T47D (cell line): Measurements from ENCODE around the gene LCP2.
"Not testable (repeated sequence)": the region's sequence is repeated elsewhere in the genome, so short reads cannot be mapped to it uniquely, and the experiment has no call there.

ENCODE experiments used
- DNase-seq, 2 experiments: peaks; one replicate each; pipeline versions ENCODE4 v3.0.0 to v3.0.0-alpha.2; 2011 to 2012; ENCODE audit warnings: low read depth in 1 of 2, low spot score in 1 of 2
- JUND ChIP-seq: IDR thresholded peaks from 2 replicates; pipeline ENCODE4 v1.6.1; 2012; ENCODE audit warnings: low read depth
- in situ Hi-C: cut with HindIII; loops from 2 replicates; pipeline ENCODE4 v1.10.0; 2016; ENCODE audit warnings: low sequenced_read_pairs, low pct_unique_long_range_greater_than_20kb

The LCP2 gene

DNA sequence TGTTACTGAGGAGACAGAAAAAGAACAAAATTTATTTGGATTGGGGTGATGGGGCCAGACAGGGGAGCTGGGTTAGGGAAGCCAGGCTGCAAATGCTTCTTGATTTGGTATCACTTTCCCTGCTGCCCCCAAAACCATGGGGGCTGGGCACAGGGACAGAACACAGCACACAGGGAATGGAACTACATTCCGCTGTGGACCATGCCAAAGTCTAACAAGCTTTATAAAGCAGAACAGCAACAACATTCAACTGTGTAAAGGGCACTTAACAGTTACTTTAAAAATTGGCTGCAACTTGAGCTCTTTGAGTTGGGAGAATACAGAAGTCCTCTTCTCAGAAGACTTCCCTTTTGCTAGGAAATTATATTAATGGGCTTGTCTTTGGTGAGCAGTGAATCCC lies 41.0 kb downstream of the LCP2 start:
- no peak for TF ChIP-seq JUND
- DNase-seq: no peak
- in situ Hi-C loops: no loop called here

DNA sequence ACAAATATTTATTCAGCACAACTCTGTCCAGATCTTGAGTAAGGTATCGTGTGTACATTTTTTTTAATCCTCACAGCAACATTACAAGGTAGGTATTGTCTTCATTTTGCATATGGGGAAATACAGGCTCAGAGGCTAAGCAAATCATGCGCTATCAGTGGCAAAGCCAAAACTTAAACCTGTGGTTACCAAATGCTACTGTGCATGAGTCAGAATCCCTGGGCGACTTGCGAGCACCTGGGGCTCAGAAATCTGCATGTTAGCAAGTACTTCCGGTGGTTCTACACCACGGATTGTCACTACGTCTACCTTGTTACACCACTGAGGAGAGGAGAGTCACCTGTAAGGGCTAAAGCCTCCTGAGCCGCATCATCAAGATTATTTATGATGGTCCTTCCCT lies 43.5 kb downstream of the LCP2 start:
- in situ Hi-C loops: no loop called here
- no peak for DNase-seq
- no peak for TF ChIP-seq JUND

DNA sequence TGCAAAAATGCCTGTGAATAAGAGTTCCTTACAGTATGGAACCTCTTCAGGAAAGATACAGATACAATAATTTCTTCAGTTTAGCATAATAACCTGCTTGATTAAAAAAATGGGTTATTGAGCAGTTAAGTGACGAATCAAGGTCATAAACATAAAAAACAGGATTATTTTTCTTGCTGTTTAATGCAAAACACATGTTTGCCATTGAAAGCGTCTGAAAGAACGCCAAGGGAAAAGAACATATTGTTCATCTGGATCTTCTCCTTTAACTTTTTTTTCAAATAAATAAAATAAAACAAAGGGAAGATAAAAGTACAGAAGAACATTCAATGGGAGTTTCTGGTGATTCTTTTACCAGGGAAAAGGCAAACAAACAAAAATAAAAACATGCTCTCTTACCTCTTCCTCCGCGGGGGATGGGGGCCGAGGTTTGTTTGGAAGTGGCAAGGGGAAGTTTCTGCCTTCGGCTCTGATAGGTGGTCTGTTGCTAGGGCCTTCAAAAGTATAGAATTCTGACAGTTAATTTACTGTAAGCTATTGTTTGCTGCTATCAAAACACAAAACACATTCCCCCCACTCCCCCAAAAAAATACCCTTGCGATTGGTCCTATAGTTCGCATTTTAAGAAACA lies 44.7 kb downstream of the LCP2 start:
- in situ Hi-C loops: no loop called here
- DNase-seq: no peak
- no peak for TF ChIP-seq JUND

DNA sequence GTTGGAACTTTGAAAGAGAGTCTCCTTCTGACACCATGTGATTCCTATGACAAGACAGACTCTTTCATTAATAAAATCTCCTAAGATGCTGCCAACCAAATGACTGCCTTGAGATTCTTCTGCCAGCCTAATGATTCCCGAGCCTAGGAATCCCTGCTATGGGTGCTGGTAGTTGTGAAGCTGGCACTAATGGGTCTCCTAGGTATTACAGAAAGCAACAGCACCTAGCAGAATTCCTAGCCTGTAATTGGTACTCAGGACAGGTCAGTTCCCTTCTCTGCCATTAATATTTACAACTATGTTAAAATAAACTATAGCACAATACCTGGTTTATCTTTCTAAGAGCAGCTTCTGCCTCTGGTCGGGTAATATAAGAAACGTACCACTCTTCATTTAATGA lies 45.5 kb downstream of the LCP2 start:
- TF ChIP-seq JUND: no peak
- no peak for DNase-seq
- in situ Hi-C loops: no loop called here

- DNase-seq: no peak
- in situ Hi-C loops: no loop called here
- no peak for TF ChIP-seq JUND
Measured at GRCh38 chr5:170251462-170251861, 46.1 kb downstream of the LCP2 start.

GRCh38 chr5:170250810-170251317 lies 46.7 kb downstream of the LCP2 start:
- DNase-seq: no peak
- in situ Hi-C loops: no loop called here
- no peak for TF ChIP-seq JUND

- in situ Hi-C loops: no loop called here
- TF ChIP-seq JUND: no peak
- DNase-seq: no peak
Measured at GRCh38 chr5:170249355-170249754, 48.2 kb downstream of the LCP2 start.

- in situ Hi-C loops, DNase-seq: not testable (repeated sequence)
Measured at GRCh38 chr5:170248931-170249227, 48.7 kb downstream of the LCP2 start.

GRCh38 chr5:170248172-170248930 lies 49.2 kb downstream of the LCP2 start:
- in situ Hi-C loops: no loop called here
- TF ChIP-seq JUND: no peak
- DNase-seq: no peak

DNA sequence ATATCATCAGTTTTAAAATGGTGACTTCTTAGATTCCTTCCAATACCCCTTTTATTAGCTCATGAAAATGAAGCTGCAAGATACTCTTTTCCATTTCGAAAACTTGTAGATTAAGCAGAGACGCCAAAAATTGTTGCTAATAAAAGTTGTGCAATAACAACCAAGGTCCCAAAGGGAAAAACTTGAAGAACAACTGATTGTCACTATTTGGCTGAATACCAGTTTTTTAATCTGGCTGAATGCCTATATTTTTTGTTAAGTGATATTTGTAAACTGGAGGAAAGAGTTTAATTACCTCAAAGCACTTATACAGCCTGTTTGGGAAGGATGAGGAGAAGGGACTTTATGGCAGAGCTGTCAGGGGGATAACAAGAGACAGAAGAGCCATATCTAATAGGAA lies 50.2 kb downstream of the LCP2 start:
- DNase-seq: no peak
- in situ Hi-C loops: no loop called here

GRCh38 chr5:170246126-170246870 lies 51.3 kb downstream of the LCP2 start:
- in situ Hi-C loops: no loop called here
- DNase-seq: no peak
- TF ChIP-seq JUND: no peak

More for the DNA sequence above, 50.2 kb downstream of the LCP2 start:
- TF ChIP-seq JUND: no peak

DNA sequence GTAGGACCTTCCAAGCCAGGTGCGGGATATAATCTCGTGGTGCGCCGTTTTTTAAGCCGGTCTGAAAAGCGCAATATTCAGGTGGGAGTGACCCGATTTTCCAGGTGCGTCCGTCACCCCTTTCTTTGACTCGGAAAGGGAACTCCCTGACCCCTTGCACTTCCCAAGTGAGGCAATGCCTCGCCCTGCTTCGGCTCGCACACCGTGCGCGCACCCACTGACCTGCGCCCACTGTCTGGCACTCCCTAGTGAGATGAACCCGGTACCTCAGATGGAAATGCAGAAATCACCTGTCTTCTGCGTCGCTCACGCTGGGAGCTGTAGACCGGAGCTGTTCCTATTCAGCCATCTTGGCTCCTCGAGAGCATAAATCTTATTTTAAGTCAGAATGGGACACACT lies 52.1 kb downstream of the LCP2 start:
- DNase-seq, in situ Hi-C loops: not testable (repeated sequence)
